Gastrocnemius medialis (tissue), 4 donors: Measurements from ENCODE around the gene DEFB124.

ENCODE experiments used
- CTCF ChIP-seq, 5 experiments: fragments of 450-650 bp in 3 of 5; fragments of 200-600 bp in 2 of 5; sonication (generic) in 2 of 5; IDR thresholded peaks in 4 of 5; conservative IDR thresholded peaks in 1 of 5; 1 replicate in 4 of 5; 2 replicates in 1 of 5; pipeline ENCODE4 v1.5.1; 2016 to 2019; ENCODE audit warnings: antibody characterized with exemption in 5 of 5, mild to moderate bottlenecking in 3 of 5, moderate library complexity in 3 of 5
- POLR2A ChIP-seq, 2 donors: fragments of 450-650 bp; IDR thresholded peaks; one replicate each; pipeline ENCODE4 v1.6.1; 2017; ENCODE audit warnings: antibody characterized with exemption in 2 of 2, mild to moderate bottlenecking in 2 of 2, moderate library complexity in 2 of 2

GRCh38 chr20:31475472-31476293 lies 756 bp upstream of the DEFB124 start:
- TF ChIP-seq CTCF (IDR thresholded peaks at IDR 0.05 in 4 of 5, conservative IDR thresholded peaks at IDR 0.05 in 1 of 5) (no peak), POLR2A (IDR thresholded peaks at IDR 0.05) (no peak)
